Measurements from ENCODE around the gene HOXC5. TPM values are rescaled to one million over a fixed set of nuclear protein-coding genes. Genes with fewer than 3 reads are reported as not detected.
A peak's percentile ranks its signal among the peaks of the same experiment; 100 is the strongest.

The HOXC5 gene
- total RNA-seq, 1 experiment from 2014 or later: 1.1 TPM

GRCh38 chr12:53994009-53994263 lies 38.9 kb upstream of the HOXC5 start:
- POLR2A ChIA-PET: no interaction called here
- intact Hi-C loops (cut with micrococcal nuclease): no loop called here
- peaks cover 20 to 39% of the 10 kb centered on the region in 2 experiments for H3K4me1 ChIP-seq (ENCODE audit: control insufficient read depth in 1 of 2, insufficient read depth in 2 of 2, low read length in 2 of 2)
- H3K4me2 ChIP-seq (ENCODE audit: low read length): peak overlapping the region; percentile 94
- no peaks in the 10 kb centered on the region for H3K27me3 ChIP-seq (ENCODE audit: insufficient read depth, low read length)
- no peaks in the 10 kb centered on the region for H3K9me3 ChIP-seq (ENCODE audit: control insufficient read depth in 1 of 2, insufficient read depth in 1 of 2, low read depth in 1 of 2, low read length in 2 of 2)
- no peak overlapping the region for H2AFZ ChIP-seq (ENCODE audit: low read depth, low read length, poor library complexity, severe bottlenecking)
- TF ChIP-seq SRF (IDR thresholded peaks at IDR 0.05; ENCODE audit: low read depth) (no peak), ZBTB33 (IDR thresholded peaks at IDR 0.05; ENCODE audit: extremely low read depth, insufficient replicate concordance, low read length) (no peak), ELF1 (IDR thresholded peaks at IDR 0.05; ENCODE audit: borderline replicate concordance, low read depth) (no peak), POLR2A (IDR thresholded peaks at IDR 0.05; ENCODE audit: borderline replicate concordance, extremely low read depth, insufficient read depth, insufficient read length) (no peak), EGR1 (IDR thresholded peaks at IDR 0.05; ENCODE audit: low read depth) (no peak)
- H3K9ac ChIP-seq (ENCODE audit: low read length): peak overlapping the region; percentile 97
- no peak for ATAC-seq
- peak overlapping the region; percentile 81; the same call in 1 of the 2 replicates for H3K27ac ChIP-seq (ENCODE audit: low read depth, low read length)
- no peaks in the 10 kb centered on the region for H3K9me2 ChIP-seq (ENCODE audit: insufficient read depth)
- RAD21 ChIA-PET (ENCODE audit: low non-redundant PET in 1 of 2, low total read pairs in 2 of 2, uncharacterized antibody in 2 of 2, unreplicated experiment in 2 of 2): interaction anchor here in 1 of 2 experiments (0.6 kb wide), 1 partner anchor 83 kb away, joined by 3 read pairs; no protein-coding TSS in a partner anchor
- H3K36me3 ChIP-seq (ENCODE audit: control insufficient read depth in 1 of 2, insufficient read depth in 2 of 2, low read length in 2 of 2): no peaks in the 10 kb centered on the region
- BruUV-seq (replicated peaks): no TSS peak
- no peak for DNase-seq (ENCODE audit: low read depth, low spot score)
- peaks cover 35% of the 10 kb centered on the region for H3K79me2 ChIP-seq (ENCODE audit: insufficient read depth, low read length)
- CTCF ChIA-PET: interaction anchor here (1.3 to 2.1 kb wide), 3 partner anchors 9 to 214 kb away, joined by 3 to 15 read pairs (median 3); partner anchors contain the start of gene HOXC10
- H3K4me3 ChIP-seq (replicated peaks in 1 of 2; ENCODE audit: low read depth in 1 of 2, low read length in 2 of 2): peak overlapping the region; percentile 78 to 85; a peak in 3 of 4 replicates
- no peaks in the 10 kb centered on the region for H4K20me1 ChIP-seq (ENCODE audit: insufficient read depth)

GRCh38 chr12:53994264-53995001 lies 38.4 kb upstream of the HOXC5 start:
- Histone ChIP-seq H3K4me2 (ENCODE audit: low read length) (peak overlapping the region; percentile 94), H4K20me1 (ENCODE audit: insufficient read depth) (no peaks in the 10 kb centered on the region), H2AFZ (ENCODE audit: low read depth, low read length, poor library complexity, severe bottlenecking) (peak overlapping the region; percentile 88), H3K27me3 (ENCODE audit: insufficient read depth, low read length) (no peaks in the 10 kb centered on the region), H3K79me2 (ENCODE audit: insufficient read depth, low read length) (peaks cover 36% of the 10 kb centered on the region), H3K9ac (ENCODE audit: low read length) (peak overlapping the region; percentile 97), H3K4me1 (ENCODE audit: control insufficient read depth in 1 of 2, insufficient read depth in 2 of 2, low read length in 2 of 2) (peaks cover 20 to 37% of the 10 kb centered on the region in 2 experiments), H3K4me3 (replicated peaks in 1 of 2; ENCODE audit: low read depth in 1 of 2, low read length in 2 of 2) (peak overlapping the region; percentile 78 to 85), H3K9me2 (ENCODE audit: insufficient read depth) (no peaks in the 10 kb centered on the region), H3K27ac (ENCODE audit: low read depth, low read length) (peak overlapping the region; percentile 81), H3K9me3 (ENCODE audit: control insufficient read depth in 1 of 2, insufficient read depth in 1 of 2, low read depth in 1 of 2, low read length in 2 of 2) (no peaks in the 10 kb centered on the region), H3K36me3 (ENCODE audit: control insufficient read depth in 1 of 2, insufficient read depth in 2 of 2, low read length in 2 of 2) (no peaks in the 10 kb centered on the region)
- RAD21 ChIA-PET (ENCODE audit: low non-redundant PET in 1 of 2, low total read pairs in 2 of 2, uncharacterized antibody in 2 of 2, unreplicated experiment in 2 of 2): interaction anchor here (0.6 kb wide), 2 partner anchors 9 to 33 kb away, joined by 3 read pairs; no protein-coding TSS in a partner anchor
- DNase-seq (ENCODE audit: low read depth, low spot score): no peak
- POLR2A ChIA-PET: interaction anchor here (0.6 to 1.1 kb wide), 3 partner anchors 8 to 107 kb away, joined by 3 to 8 read pairs (median 3); no protein-coding TSS in a partner anchor
- CTCF ChIA-PET: interaction anchor here (0.9 to 2.1 kb wide), 3 partner anchors 9 to 197 kb away, joined by 3 to 15 read pairs (median 3); partner anchors contain the start of genes HOXC10 and HOXC5
- BruUV-seq (replicated peaks): no TSS peak
- TF ChIP-seq ZFX (IDR thresholded peaks at IDR 0.05): peak; percentile 48; the same call in 1 of the 2 replicates
- TF ChIP-seq EZH2phosphoT487 (IDR thresholded peaks at IDR 0.05; ENCODE audit: borderline replicate concordance): no peak
- no peak for TF ChIP-seq CEBPB (IDR thresholded peaks at IDR 0.05; ENCODE audit: low read depth)
- TF ChIP-seq JUND (IDR thresholded peaks at IDR 0.05): no peak
- TF ChIP-seq POLR2AphosphoS5 (IDR thresholded peaks at IDR 0.05; ENCODE audit: low read depth, low read length): peak; percentile 65
- TF ChIP-seq ZBTB33 (IDR thresholded peaks at IDR 0.05; ENCODE audit: extremely low read depth, insufficient replicate concordance, low read length): no peak
- no peak for TF ChIP-seq EGR1 (IDR thresholded peaks at IDR 0.05; ENCODE audit: low read depth)
- intact Hi-C loops (cut with micrococcal nuclease): no loop called here
- peak; percentile 45 for ATAC-seq

Measured in HCT116 (cell line).